SK-N-MC (cell line): ENCODE data around the gene C1RL.

ENCODE experiments used
- EZH2 ChIP-seq: fragments of 200-600 bp; sonication (generic); IDR thresholded peaks from one replicate; pipeline ENCODE4 v1.6.1; 2017; ENCODE audit warnings: antibody characterized with exemption
- FOXP2 ChIP-seq: optimal IDR thresholded peaks from 2 replicates; pipeline ENCODE3; 2011; ENCODE audit warnings: mild to moderate bottlenecking, moderate library complexity; ENCODE audit not compliant: insufficient read depth; ENCODE audit errors: extremely low read length, control extremely low read depth
- POLR2AphosphoS5 ChIP-seq: IDR thresholded peaks from 2 replicates; pipeline ENCODE4 v1.6.1; 2012; ENCODE audit warnings: mild to moderate bottlenecking, low read depth, low read length, borderline replicate concordance

- no peak for TF ChIP-seq EZH2
- no peak for TF ChIP-seq POLR2AphosphoS5
- no peak for TF ChIP-seq FOXP2
Observed at GRCh38 chr12:7120166-7120565, 11.2 kb upstream of the C1RL start.
